ENCODE results near the gene CITED2.

- TF ChIP-seq CTCF (IDR thresholded peaks at IDR 0.05) (no peak), EP300 (IDR thresholded peaks at IDR 0.05) (no peak), POLR2A (IDR thresholded peaks at IDR 0.05) (no peak)
Observed at GRCh38 chr6:139398658-139399057, 24.2 kb upstream of the CITED2 start.
